HCT116 (cell line): ENCODE data around the gene GBP6.

Source experiments
- CTCF ChIP-seq, 3 experiments: fragments of 200-600 bp in 1 of 3; sonication (generic) in 1 of 3; IDR thresholded peaks in 2 of 3; conservative IDR thresholded peaks in 1 of 3; 2 replicates each; pipeline ENCODE4 v1.5.1; 2012 to 2017; ENCODE audit warnings: low read depth in 2 of 3, low read length in 2 of 3, antibody characterized with exemption in 1 of 3, borderline replicate concordance in 1 of 3, control low read depth in 1 of 3, mild to moderate bottlenecking in 1 of 3, mixed read lengths in 1 of 3, mixed run types in 1 of 3, moderate library complexity in 1 of 3; ENCODE audit not compliant: insufficient read depth in 1 of 3
- EZH2 ChIP-seq: fragments of 200-600 bp; sonication (generic); IDR thresholded peaks from 2 replicates; pipeline ENCODE4 v1.6.1; 2017; ENCODE audit warnings: antibody characterized with exemption, mixed run types
- POLR2AphosphoS5 ChIP-seq: IDR thresholded peaks from 2 replicates; pipeline ENCODE4 v1.6.1; 2011; ENCODE audit warnings: mild to moderate bottlenecking, low read depth, low read length, moderate library complexity
- YY1 ChIP-seq: IDR thresholded peaks from 2 replicates; pipeline ENCODE4 v1.6.1; 2011; ENCODE audit warnings: low read length, low read depth, moderate library complexity, mild to moderate bottlenecking; ENCODE audit not compliant: insufficient replicate concordance; ENCODE audit errors: extremely low read depth
- ZNF274 ChIP-seq: fragments of 200-500 bp; sonication (Bioruptor generic); IDR thresholded peaks from 2 replicates; pipeline ENCODE4 v1.6.1; 2014; ENCODE audit warnings: mild to moderate bottlenecking, low read depth, low read length, inconsistent platforms
- TF ChIP-seq, protein P1 (sequence below): IDR thresholded peaks from 2 replicates; pipeline ENCODE4 v1.6.1; 2012

DNA sequence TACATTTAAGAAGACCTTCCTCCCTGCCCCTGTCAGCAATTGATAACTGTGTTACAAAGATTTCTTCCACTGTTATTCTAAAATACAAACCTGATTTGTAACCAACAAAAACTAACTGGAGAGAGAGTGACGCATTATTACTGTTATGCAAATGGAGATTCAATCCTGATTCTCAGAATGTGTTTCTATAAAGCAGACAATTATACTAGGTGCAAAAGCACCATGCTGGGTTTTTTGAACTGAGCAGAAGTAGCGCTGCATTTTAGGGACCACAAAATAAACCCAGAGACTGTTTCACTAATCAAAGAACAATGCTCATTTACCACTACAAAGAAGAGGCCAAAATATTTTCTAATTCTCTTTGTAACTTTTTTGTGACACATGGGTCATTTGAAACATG lies 13.6 kb upstream of the GBP6 start:
- TF ChIP-seq ZNF274 (no peak), CTCF (IDR thresholded peaks at IDR 0.05 in 2 of 3, conservative IDR thresholded peaks at IDR 0.05 in 1 of 3; ENCODE audit: borderline replicate concordance in 1 of 3, insufficient read depth in 1 of 3, low read depth in 2 of 3, low read length in 2 of 3) (no peak), POLR2AphosphoS5 (no peak), YY1 (no peak), EZH2 (no peak)
- TF ChIP-seq, protein P1, sequence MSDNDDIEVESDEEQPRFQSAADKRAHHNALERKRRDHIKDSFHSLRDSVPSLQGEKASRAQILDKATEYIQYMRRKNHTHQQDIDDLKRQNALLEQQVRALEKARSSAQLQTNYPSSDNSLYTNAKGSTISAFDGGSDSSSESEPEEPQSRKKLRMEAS, result no peak
